Fibroblast of villous mesenchyme (primary cell): ENCODE results near the gene MSANTD7. TPM values are rescaled to one million over a fixed set of nuclear protein-coding genes. Genes with fewer than 3 reads are reported as not detected.
"Not testable (repeated sequence)": the region's sequence is repeated elsewhere in the genome, so short reads cannot be mapped to it uniquely, and the experiment has no call there.

ENCODE experiments used
- DNase-seq: peaks from one replicate; pipeline ENCODE4 v3.0.0-alpha.2; 2010; ENCODE audit warnings: low read depth
- H3K4me3 ChIP-seq: 2 replicates; pipeline ENCODE4 v1.5.1; 2011; ENCODE audit warnings: low read depth, mild to moderate bottlenecking, low read length
- total RNA-seq: library from RNA; depleted of rRNA; stranded (reverse); fragments of >200 nt; gene quantifications from 2 replicates; pipeline ENCODE4 v1.2.3, GENCODE V29; 2012
- TF ChIP-seq, protein P1 (sequence below): IDR thresholded peaks from 2 replicates; pipeline ENCODE4 v1.5.1; 2012; ENCODE audit warnings: low read depth, mild to moderate bottlenecking, low read length; ENCODE audit not compliant: insufficient read depth

MSANTD7 gene
- total RNA-seq, 1 donor: 23.3 TPM

DNA sequence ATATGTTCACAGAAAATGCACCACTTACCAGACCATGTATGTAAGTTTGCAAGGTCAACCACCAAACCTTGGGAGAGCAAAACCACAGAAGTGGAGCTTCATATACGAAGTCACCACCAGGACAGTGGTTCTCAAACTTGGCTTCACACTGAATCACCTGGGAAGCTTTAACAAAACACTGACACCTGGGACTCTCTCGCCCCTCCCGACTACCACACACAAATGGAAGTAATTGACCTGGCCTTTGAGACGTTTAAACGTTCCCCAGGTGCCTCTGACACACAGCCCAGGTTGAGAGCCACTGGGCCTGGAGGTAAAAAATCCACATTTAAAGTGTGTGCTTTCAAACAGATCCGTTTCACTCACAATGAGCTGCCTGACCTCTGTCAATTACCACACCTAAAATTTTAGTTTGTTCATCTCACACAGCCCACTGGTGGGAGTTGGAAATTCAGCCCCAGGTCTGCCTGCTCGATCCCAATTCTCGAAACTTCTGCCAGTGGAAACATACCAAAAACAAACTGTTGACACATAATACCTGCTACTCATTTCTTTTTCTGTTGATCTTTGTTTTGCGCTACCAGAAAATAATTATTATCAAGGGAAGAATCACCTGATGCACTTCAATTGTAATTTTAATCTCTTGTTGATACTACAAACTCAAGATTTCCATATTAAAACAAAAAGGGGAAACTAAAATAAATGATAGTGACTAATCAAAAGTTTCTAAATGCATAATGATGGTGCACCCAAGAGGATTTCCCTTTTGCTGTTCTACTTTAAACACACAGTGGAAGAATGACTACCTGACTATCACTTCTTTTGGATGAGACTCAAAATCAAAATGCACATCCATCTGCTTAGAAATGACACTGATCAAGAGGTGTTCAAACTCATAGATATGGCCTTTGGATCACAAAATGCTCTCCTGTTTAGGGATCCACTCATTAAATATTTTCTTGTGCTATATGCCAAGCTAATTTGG lies 26.8 kb upstream of the MSANTD7 start:
- TF ChIP-seq, protein P1, sequence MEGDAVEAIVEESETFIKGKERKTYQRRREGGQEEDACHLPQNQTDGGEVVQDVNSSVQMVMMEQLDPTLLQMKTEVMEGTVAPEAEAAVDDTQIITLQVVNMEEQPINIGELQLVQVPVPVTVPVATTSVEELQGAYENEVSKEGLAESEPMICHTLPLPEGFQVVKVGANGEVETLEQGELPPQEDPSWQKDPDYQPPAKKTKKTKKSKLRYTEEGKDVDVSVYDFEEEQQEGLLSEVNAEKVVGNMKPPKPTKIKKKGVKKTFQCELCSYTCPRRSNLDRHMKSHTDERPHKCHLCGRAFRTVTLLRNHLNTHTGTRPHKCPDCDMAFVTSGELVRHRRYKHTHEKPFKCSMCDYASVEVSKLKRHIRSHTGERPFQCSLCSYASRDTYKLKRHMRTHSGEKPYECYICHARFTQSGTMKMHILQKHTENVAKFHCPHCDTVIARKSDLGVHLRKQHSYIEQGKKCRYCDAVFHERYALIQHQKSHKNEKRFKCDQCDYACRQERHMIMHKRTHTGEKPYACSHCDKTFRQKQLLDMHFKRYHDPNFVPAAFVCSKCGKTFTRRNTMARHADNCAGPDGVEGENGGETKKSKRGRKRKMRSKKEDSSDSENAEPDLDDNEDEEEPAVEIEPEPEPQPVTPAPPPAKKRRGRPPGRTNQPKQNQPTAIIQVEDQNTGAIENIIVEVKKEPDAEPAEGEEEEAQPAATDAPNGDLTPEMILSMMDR: no peak
- DNase-seq: no peak
- H3K4me3 ChIP-seq: no peak overlapping the region

DNA sequence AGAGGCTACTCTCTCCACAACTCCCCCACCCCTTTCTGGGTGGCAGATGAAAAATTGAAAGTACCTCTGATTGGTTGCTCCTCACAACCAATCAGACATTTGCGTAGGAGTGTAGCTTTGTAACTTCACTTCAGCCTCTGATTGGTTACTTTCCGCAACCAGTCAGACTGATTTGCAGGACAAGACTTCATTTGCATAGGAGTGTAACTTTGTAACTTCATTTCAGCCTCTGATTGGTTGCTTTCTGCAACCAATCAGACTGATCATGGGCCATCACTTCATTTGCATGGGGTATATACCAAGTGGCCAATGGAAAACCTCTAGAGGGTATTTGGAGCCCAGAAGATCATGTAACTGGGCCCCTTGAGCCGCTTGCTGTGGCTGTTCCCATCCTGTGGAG lies 25.8 kb upstream of the MSANTD7 start:
- TF ChIP-seq, protein P1: no peak
- DNase-seq: peak; percentile 16
- H3K4me3 ChIP-seq: no peak overlapping the region

GRCh38 chr10:14815681-14816080 lies 22.4 kb upstream of the MSANTD7 start:
- TF ChIP-seq, protein P1: no peak
- H3K4me3 ChIP-seq: no peak overlapping the region
- DNase-seq: peak; percentile 17

- H3K4me3 ChIP-seq: not testable (repeated sequence)
Observed at GRCh38 chr10:14816717-14817116, 21.4 kb upstream of the MSANTD7 start.

DNA sequence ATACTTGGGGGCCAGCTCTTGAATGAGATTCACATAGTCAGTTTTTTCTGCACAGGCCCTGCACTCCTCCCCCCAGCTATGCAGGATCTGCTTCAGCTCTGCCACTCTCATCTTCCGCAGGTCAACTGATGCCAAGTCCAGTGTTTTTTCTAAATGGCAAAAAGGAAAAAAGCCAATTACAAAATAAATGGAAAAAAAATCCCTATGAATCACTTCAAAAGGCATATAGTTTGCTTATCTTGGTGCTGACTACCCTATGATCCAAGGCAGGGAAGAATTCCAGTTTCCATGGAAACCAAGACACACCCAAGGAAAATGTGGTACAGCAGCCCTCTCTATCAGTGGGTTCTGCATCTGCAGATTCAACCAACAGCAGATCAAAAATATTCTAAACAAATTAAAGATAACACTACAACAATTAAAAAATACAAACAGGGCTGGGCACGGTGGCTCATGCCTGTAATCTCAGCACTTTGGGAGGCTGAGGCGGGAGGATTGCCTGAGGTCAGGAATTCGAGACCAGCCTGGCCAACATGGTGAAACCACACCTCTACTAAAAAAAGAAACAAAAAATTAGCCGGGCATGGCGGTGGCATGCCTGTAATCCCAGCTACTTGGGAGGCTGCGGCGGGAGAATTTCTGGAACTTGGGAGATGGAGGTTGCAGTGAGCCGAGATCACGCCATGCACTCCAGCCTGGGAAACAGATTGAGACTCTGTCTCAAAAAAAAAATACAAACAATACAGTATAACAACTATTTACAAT lies 17.9 kb upstream of the MSANTD7 start:
- TF ChIP-seq, protein P1: no peak
- H3K4me3 ChIP-seq: no peak overlapping the region
- DNase-seq: peak; percentile 70

More at GRCh38 chr10:14816717-14817116, 21.4 kb upstream of the MSANTD7 start:
- not testable (repeated sequence) for DNase-seq

DNA sequence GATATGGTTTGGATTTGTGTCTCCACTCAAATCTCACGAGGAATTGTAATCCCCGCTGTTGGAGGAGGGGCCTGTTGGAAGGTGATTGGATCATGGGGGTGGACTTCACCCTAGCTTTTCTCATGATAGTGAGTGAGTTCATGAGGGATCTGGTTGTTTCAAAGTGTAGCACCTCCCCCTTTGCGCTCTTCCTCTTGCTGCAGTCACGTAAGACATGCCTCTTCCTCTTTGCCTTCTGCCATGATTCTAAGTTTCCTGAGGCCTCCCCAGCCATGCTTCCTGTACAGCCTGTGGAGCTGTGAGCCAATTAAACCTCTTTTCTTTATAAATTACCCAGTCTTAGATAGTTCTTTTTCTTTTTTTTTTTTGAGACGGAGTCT lies 17.3 kb upstream of the MSANTD7 start:
- no peak for DNase-seq
- TF ChIP-seq, protein P1: no peak
- no peak overlapping the region for H3K4me3 ChIP-seq
